HG03439 (cell line): ENCODE data around the gene PRAMEF25.
"Not testable (repeated sequence)": the region's sequence is repeated elsewhere in the genome, so short reads cannot be mapped to it uniquely, and the experiment has no call there.

ENCODE experiments used
- ATAC-seq: cut with Tn5 transposase; IDR thresholded peaks from one replicate; pipeline ENCODE4 v1.9.1; 2021; ENCODE audit warnings: mild to moderate bottlenecking, moderate library complexity; ENCODE audit not compliant: unreplicated experiment

Gene PRAMEF25

DNA sequence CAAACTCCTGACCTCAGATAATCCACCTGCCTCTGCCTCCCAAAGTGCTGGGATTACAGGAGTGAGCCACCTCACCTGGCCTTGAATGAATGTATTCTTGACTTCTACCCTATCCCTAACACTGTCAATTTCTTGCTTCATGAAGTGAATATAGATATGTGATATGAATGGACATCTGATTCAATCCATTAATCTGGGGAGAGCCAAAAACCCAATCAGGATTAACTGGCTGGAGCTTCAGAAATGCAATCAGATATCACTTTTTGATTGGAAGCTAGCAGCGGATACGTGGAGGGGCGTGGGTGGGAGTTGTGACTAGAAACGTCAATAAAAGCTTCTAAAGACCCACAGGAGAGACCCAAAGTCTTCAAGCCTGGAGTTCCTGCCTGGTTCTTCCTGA, at the start of gene PRAMEF25:
Gene PRAMEF25 (plus strand): TSS at position 301 of the 400 bp plus-strand sequence. CDS start 2,920 bp downstream, outside the sequence.
- ATAC-seq = not testable (repeated sequence)

DNA sequence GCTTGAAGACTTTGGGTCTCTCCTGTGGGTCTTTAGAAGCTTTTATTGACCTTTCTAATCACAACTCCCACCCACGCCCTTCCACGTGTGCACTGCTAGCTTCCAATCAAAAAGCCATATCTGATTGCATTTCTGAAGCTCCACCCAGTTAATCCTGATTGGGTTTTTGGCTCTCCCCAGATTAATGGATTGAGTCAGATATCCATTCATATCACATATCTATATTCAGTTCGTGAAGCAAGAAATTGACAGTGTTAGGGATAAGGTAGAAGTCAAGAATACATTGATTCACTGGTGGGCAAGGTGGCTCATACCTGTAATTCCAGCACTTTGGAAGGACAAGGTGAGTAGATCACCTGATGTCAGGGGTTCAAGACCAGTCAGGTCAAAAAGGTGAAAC, 14.1 kb upstream of the PRAMEF25 start, which contains the start of gene PRAMEF27:
Gene PRAMEF27 (minus strand): TSS at position 101 of the 400 bp plus-strand sequence. CDS start 2,916 bp downstream, outside the sequence.
- ATAC-seq = not testable (repeated sequence)

DNA sequence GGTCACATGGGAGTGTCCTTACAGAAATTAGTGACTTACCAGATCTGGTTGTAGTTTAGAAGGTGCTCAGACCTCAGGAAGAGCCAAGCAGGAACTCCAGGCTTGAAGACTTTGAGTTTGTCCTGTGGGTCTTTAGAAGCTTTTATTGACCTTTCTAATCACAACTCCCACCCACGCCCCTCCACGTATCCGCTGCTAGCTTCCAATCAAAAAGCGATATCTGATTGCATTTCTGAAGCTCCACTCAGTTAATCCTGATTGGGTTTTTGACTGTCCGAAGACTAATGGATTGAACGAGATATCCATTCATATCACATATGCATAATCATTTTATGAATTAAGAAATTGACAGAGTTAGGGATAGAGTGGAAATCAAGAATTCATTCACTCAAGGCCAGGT, 46.2 kb downstream of the PRAMEF25 start, which contains the start of gene HNRNPCL2:
Gene HNRNPCL2 (minus strand): TSS at position 101 of the 400 bp plus-strand sequence. CDS start 454 bp downstream, outside the sequence.
- not testable (repeated sequence) for ATAC-seq
